Inflammatory macrophage (primary cell): ENCODE results near the gene ARID5B.
"Not testable (repeated sequence)": the region's sequence is repeated elsewhere in the genome, so short reads cannot be mapped to it uniquely, and the experiment has no call there.

Experiments
- DNase-seq, 2 donors: peaks; one replicate each; pipeline ENCODE4 v3.0.0-alpha.2; 2020 to 2022
- total RNA-seq, 18 experiments: gene quantifications; one replicate each; lab custom pipeline; 2026; ENCODE audit warnings: mixed read lengths in 6 of 18, inconsistent platforms in 2 of 18; lab: John Stamatoyannopoulos, UW

The ARID5B gene
- total RNA-seq = 12.6 to 259 (median 37.5) reads per million in 18 experiments

- peak; percentile 54 to 60 for DNase-seq
These were observed at the start of gene ARID5B for GRCh38 chr10:61900829-61901792. ARID5B (plus strand) TSS chr10:61901699; CDS start chr10:61901710, 11 bp downstream.

GRCh38 chr10:61852261-61852660 lies 49.2 kb upstream of the ARID5B start:
- no peak for DNase-seq

- no peak for DNase-seq
These were observed 45.7 kb upstream of the ARID5B start for GRCh38 chr10:61855771-61856170.

GRCh38 chr10:61857746-61858145 lies 43.8 kb upstream of the ARID5B start:
- no peak for DNase-seq

- no peak for DNase-seq
These were observed 41.7 kb upstream of the ARID5B start for GRCh38 chr10:61859786-61860185.

- DNase-seq = no peak
These were observed 40.3 kb upstream of the ARID5B start for GRCh38 chr10:61860964-61861758.

GRCh38 chr10:61863981-61864380 lies 37.5 kb upstream of the ARID5B start:
- no peak for DNase-seq

- DNase-seq = no peak
These were observed 34.7 kb upstream of the ARID5B start for GRCh38 chr10:61866700-61867368.

- not testable (repeated sequence) for DNase-seq
These were observed 34.1 kb upstream of the ARID5B start for GRCh38 chr10:61867374-61867773.

- peak in 1 of 2 donors; percentile 20 for DNase-seq
These were observed 33.7 kb upstream of the ARID5B start for GRCh38 chr10:61867817-61868216.

- no peak for DNase-seq
These were observed 32.3 kb upstream of the ARID5B start for GRCh38 chr10:61869041-61869675.

- DNase-seq = no peak
These were observed 31.5 kb upstream of the ARID5B start for GRCh38 chr10:61869774-61870525.

- DNase-seq = no peak
These were observed 31.0 kb upstream of the ARID5B start for GRCh38 chr10:61870526-61870895.

- no peak for DNase-seq
These were observed 30.0 kb upstream of the ARID5B start for GRCh38 chr10:61871487-61871886.

GRCh38 chr10:61877887-61878739 lies 23.4 kb upstream of the ARID5B start:
- DNase-seq = no peak

- DNase-seq = no peak
These were observed 22.8 kb upstream of the ARID5B start for GRCh38 chr10:61878740-61879068.

GRCh38 chr10:61882621-61883370 lies 18.7 kb upstream of the ARID5B start:
- DNase-seq = no peak

GRCh38 chr10:61883371-61884025 lies 18.0 kb upstream of the ARID5B start:
- peak in 1 of 2 donors; percentile 22 for DNase-seq

GRCh38 chr10:61887772-61888171 lies 13.7 kb upstream of the ARID5B start:
- no peak for DNase-seq
